ENCODE measurements around the gene PNMA8A. TPM values are rescaled to one million over a fixed set of nuclear protein-coding genes. Genes with fewer than 3 reads are reported as not detected.

PNMA8A gene
- total and polyA plus RNA-seq, 2 of the 13 experiments (the other 11 are each of a cell fraction or from before 2014, with no cell fraction given) = 0.13 to 0.51 TPM

DNA sequence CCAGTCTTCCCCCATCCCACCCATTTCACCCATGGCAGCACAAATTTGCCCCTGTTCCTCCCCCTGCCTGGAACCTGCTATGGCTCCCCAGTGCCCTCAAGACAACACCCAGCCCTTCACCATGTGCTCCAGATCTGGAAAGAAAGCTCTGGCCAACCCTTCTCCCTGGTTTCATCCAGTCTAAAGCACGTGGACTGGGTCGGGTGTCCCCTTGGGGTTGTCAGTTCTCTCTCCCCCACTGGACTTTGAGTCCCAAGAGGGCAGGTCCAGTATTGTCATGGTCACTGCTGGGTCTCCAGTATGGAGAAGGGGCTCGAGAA is 43.9 kb upstream of the PNMA8A start:
- ATAC-seq (no peak), DNase-seq (ENCODE audit: low spot score) (no peak), FAIRE-seq (no peak)
- intact Hi-C loops (cut with micrococcal nuclease; ENCODE audit: unreplicated experiment) (loop anchor here (10.0 kb wide), 1 partner anchor 230 kb away; no protein-coding TSS in a partner anchor), in situ Hi-C loops (cut with HindIII; ENCODE audit: extremely low pct_ligation_motif_present, low pct_unique_long_range_greater_than_20kb) (no loop called here)
- Histone ChIP-seq H3K4me1 (ENCODE audit: insufficient read depth, low read length) (no peaks in the 10 kb centered on the region), H3K27me3 (ENCODE audit: control insufficient read depth in 1 of 2, insufficient read depth in 2 of 2, low read length in 2 of 2) (no peaks in the 10 kb centered on the region), H2AFZ (ENCODE audit: low read length) (no peak overlapping the region), H3K36me3 (replicated peaks in 1 of 2; ENCODE audit: control insufficient read depth in 1 of 2, insufficient read depth in 2 of 2, low read length in 2 of 2) (no peaks in the 10 kb centered on the region), H3K4me2 (ENCODE audit: low read depth, low read length) (no peak overlapping the region), H3K79me2 (ENCODE audit: insufficient read depth, low read length) (no peaks in the 10 kb centered on the region), H3K9me3 (ENCODE audit: low read length) (peaks cover 6% of the 10 kb centered on the region), H3K9ac (ENCODE audit: insufficient read depth, low read depth, low read length) (no peak overlapping the region), H3K4me3 (replicated peaks in 1 of 3; ENCODE audit: insufficient read depth in 1 of 3, low read depth in 2 of 3, low read length in 3 of 3) (no peak overlapping the region), H3K27ac (ENCODE audit: extremely low read length, insufficient read depth, low read length) (no peak overlapping the region), H4K20me1 (ENCODE audit: insufficient read depth, low read length) (no peaks in the 10 kb centered on the region)
- WGBS (ENCODE audit: low lambda C conversion rate) = 13% methylated on average over 3 of the region's 3 CpGs
- no TSS peak for BruUV-seq (replicated peaks)
- ChIA-PET POLR2A (no interaction called here), CTCF (ENCODE audit: low intra/inter-chr PET ratio, low total read pairs) (interaction anchor here (5.7 kb wide), 1 partner anchor 120 kb away, joined by 59 read pairs; no protein-coding TSS in a partner anchor)
- TF ChIP-seq ZZZ3 (CRISPR knock-in tag; IDR thresholded peaks at IDR 0.05; ENCODE audit: borderline replicate concordance) = no peak
- no peak for TF ChIP-seq MIXL1 (CRISPR knock-in tag; IDR thresholded peaks at IDR 0.05)
- TF ChIP-seq ZMYM3 (CRISPR knock-in tag; IDR thresholded peaks at IDR 0.05) = peak; percentile 39; the same call in 1 of the 2 replicates
- no peak for TF ChIP-seq SUZ12 (IDR thresholded peaks at IDR 0.05; ENCODE audit: low read depth, low read length)
- TF ChIP-seq ZNF44 (CRISPR knock-in tag; IDR thresholded peaks at IDR 0.05) = no peak

DNA sequence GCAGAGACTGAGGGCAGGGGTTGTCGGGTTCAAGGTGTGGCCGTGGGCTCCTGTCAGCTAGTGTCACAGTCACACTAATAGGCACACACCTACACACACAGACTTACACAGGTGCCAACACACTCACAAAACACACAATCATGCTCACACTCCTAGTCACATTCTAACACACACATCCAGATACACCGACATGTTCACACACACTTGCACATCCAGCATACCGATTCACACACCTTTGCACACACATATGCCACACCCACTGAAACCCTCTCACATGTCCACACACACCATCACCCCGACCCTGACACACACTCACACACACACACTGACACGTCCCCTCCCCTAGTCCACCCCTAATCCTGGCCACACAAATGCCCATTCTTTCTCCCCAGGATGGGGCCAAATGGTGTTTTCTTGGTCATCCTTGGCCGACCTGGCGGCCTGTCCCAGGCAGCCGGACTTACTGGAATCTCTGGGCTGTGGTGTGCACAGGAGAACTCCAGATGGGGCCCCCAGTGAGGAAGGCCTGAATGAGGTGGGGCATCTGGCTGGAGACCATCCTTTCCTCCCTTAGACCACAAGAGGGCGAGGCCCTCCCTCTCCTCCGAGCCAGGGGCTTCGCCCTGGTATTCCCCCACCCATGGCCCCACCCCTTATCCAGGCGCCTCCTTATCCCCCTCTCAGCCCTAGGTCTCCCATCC is 43.4 kb upstream of the PNMA8A start:
- POLR2A ChIA-PET = no interaction called here

More for the DNA sequence above, 43.4 kb upstream of the PNMA8A start:
- Histone ChIP-seq H3K27me3 (ENCODE audit: control insufficient read depth in 1 of 2, insufficient read depth in 2 of 2, low read length in 2 of 2) (no peaks in the 10 kb centered on the region), H3K79me2 (ENCODE audit: insufficient read depth, low read length) (no peaks in the 10 kb centered on the region), H3K27ac (ENCODE audit: extremely low read length, insufficient read depth, low read length) (no peak overlapping the region), H3K9me3 (ENCODE audit: low read length) (peaks cover 6% of the 10 kb centered on the region), H2AFZ (ENCODE audit: low read length) (no peak overlapping the region), H4K20me1 (ENCODE audit: insufficient read depth, low read length) (no peaks in the 10 kb centered on the region), H3K4me2 (ENCODE audit: low read depth, low read length) (no peak overlapping the region), H3K36me3 (replicated peaks in 1 of 2; ENCODE audit: control insufficient read depth in 1 of 2, insufficient read depth in 2 of 2, low read length in 2 of 2) (no peaks in the 10 kb centered on the region), H3K4me3 (replicated peaks in 1 of 3; ENCODE audit: insufficient read depth in 1 of 3, low read depth in 2 of 3, low read length in 3 of 3) (no peak overlapping the region), H3K9ac (ENCODE audit: insufficient read depth, low read depth, low read length) (no peak overlapping the region), H3K4me1 (ENCODE audit: insufficient read depth, low read length) (no peaks in the 10 kb centered on the region)
- TF ChIP-seq DR1 (CRISPR knock-in tag; IDR thresholded peaks at IDR 0.05) = no peak
- no peak for TF ChIP-seq NCOA1 (CRISPR knock-in tag; IDR thresholded peaks at IDR 0.05)
- no peak for TF ChIP-seq FOXA1 (IDR thresholded peaks at IDR 0.05)
- no peak for TF ChIP-seq FOXA1 (CRISPR knock-in tag; IDR thresholded peaks at IDR 0.05)
- TF ChIP-seq ZFP36L2 (CRISPR knock-in tag; IDR thresholded peaks at IDR 0.05) = no peak
- 0 out of 2 replicates have a peak, but pooled peaks have one; percentile 3 for TF ChIP-seq MNT (IDR thresholded peaks at IDR 0.05)
- no peak for TF ChIP-seq ZNF446 (CRISPR knock-in tag; IDR thresholded peaks at IDR 0.05)
- TF ChIP-seq ASH2L (IDR thresholded peaks at IDR 0.05; ENCODE audit: insufficient read length, low read depth, low read length) = no peak
- 53% methylated on average over 13 of the region's 13 CpGs for WGBS (ENCODE audit: low lambda C conversion rate)
- in situ Hi-C loops (cut with HindIII; ENCODE audit: extremely low pct_ligation_motif_present, low pct_unique_long_range_greater_than_20kb) (no loop called here), intact Hi-C loops (cut with micrococcal nuclease; ENCODE audit: unreplicated experiment) (loop anchor here (5.0 to 10.0 kb wide), 2 partner anchors 112 to 230 kb away; no protein-coding TSS in a partner anchor)
- FAIRE-seq = no peak
- BruUV-seq (replicated peaks) = no TSS peak
- no peak for DNase-seq (ENCODE audit: low spot score)
- ATAC-seq = no peak
- CTCF ChIA-PET (ENCODE audit: low intra/inter-chr PET ratio, low total read pairs) = interaction anchor here (1.2 to 5.7 kb wide), 3 partner anchors 111 to 119 kb away, joined by 5 to 59 read pairs (median 14); no protein-coding TSS in a partner anchor

Data from HepG2 (cell line).